HS-5 (cell line): ENCODE data around the gene PRPF19.

Source experiments
- DNase-seq: peaks from one replicate; pipeline ENCODE4 v3.0.0-alpha.2; 2012; ENCODE audit warnings: low read depth

The PRPF19 gene

DNA sequence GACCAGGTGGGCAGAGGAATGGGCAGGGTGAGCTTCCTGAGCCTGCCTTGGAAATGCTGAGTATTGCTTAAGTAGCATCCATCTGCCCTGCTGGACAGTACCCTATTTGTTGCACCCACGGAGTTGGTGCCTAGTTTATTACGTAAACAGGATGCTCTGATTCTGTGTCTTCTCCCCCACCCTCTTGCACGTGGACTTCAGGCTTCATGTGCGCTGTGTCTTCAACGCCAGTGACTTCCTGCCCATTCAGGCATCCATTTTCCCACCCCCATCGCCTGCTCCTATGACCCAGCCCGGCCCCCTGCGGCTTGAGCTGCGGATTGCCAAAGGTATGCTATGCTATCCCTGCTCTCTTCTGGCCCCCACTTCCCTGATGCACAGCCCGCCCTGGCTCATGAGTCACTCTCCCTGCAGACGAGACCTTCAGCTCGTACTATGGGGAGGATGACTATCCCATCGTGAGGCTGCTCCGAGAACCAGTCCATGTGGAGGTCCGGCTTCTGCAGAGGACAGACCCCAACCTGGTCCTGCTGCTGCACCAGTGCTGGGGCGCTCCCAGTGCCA lies 33.3 kb downstream of the PRPF19 start:
- peak; percentile 86 for DNase-seq

DNA sequence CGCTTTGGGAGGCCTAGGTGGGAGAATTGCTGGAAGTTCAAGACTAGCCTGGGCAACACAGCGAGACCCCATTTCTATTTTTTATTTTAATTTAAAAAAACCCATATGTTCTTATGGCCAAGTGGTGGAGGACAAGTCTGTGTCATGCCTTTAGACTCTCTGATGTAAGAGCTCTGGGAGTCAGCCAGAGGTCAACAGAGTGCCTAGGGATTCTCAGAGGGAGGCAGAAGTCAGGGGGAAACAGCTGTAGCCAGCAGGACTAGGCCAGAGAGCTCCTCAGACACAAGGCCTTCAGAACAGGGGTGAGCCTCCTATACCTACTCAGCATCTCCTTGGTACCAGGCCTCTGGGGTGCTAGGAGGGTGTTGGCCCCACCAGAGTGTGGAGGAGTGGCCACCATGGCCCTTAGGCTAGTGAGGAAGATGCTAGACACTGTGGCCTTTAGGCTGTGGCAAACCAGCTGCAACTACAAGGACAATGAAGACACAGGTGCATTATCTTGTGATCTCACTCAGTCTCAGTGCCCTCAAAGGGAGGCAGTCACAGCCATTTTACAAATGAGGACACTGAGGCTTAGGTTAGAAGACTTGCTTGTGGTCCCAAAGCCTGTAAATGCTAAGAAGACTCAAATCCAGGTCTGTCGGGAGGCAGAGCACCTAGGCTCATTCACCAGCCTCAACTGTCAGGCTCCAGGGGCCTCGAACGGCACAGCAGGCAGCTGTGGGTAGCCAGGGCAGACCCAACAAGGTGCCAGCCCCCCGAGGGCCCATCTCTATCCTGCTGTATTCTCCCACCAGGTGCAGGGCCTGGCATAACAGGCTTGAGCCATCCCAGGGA lies 34.0 kb downstream of the PRPF19 start:
- DNase-seq = peak; percentile 54

DNA sequence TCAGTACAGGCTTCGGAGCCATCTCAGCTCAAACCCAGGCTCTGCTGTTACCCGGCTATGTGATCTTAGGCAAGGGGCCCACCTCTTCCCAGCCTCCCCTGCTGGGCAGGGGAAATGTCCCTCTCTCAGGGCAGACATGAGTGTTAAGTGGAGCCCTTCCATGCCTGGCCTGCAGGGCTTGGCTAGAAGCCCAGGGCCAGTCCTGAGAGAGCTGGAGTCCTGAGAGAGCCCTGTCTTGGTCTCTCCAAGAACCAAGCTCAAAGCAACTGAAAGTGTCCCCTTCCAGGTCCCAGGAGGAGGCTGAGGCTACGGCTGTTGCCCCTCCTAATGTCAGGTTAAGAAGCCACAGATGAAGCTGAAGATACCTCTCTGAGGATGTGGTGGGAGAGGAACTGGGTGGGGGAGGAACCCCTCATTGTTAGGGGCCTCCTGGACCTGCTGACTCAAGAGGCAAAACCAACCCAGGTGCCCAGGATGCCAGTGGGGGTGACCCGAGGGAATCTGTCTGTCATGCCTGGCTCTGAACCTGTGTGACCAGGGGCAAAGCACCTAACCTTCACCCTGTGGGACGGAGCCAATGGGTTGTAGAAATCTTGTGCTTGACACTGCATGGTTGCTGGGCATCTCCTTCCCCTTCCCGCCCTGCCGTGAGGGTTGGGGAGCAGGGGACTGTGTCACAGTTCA lies 34.9 kb downstream of the PRPF19 start:
- no peak for DNase-seq

DNA sequence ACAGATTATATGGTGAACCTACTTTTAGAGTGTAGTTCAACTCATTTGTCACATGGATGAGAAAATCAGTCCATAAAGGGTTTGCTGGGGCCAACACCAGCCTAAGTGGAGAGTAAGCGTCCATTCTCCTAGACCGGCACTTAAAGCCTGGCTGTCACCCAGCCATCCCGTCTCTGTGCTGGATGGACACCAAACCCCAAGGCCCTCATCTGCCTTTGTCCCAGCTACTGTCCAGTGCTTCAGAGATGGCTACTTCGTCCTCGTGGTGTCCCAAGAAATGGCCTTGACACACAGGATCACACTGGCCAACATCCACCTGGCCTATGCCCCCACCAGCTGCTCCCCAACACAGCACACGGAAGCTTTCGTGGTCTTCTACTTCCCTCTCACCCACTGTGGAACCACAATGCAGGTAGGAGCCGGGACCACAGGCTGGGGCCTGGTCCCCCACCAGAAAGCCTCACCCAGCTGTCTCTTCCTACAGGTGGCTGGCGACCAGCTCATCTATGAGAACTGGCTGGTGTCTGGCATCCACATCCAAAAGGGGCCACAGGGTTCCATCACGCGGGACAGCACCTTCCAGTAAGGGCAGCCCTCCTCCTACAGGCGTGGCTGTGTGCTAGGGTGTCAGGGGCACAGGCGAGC lies 35.5 kb downstream of the PRPF19 start:
- DNase-seq = no peak

DNA sequence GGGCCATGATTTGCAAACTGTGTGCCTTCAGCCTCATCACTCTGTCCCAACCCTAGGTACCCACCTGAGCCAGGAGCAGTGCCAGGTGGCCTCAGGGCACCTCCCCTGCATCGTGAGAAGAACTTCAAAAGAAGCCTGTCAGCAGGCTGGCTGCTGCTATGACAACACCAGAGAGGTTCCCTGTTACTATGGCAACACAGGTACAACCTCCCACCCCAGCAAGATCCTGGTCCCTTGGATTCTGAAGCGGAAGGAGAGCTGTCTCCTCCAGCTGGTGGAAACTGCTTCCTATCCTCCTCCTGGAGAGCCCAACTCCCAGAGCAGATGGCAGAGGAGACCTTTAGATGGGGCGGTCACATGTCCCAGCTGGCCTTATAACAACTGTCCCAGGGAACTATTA lies 36.1 kb downstream of the PRPF19 start:
- no peak for DNase-seq

DNA sequence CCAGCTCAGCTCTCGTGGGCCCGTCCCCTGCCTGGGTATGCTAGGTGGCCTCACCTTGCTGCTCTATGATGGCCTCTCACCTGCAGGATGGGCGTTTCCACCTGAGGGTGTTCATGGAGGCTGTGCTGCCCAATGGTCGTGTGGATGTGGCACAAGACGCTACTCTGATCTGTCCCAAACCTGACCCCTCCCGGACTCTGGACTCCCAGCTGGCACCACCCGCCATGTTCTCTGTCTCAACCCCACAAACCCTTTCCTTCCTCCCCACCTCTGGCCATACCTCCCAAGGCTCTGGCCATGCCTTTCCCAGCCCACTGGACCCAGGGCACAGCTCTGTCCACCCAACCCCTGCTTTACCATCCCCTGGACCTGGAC lies 36.9 kb downstream of the PRPF19 start:
- no peak for DNase-seq

DNA sequence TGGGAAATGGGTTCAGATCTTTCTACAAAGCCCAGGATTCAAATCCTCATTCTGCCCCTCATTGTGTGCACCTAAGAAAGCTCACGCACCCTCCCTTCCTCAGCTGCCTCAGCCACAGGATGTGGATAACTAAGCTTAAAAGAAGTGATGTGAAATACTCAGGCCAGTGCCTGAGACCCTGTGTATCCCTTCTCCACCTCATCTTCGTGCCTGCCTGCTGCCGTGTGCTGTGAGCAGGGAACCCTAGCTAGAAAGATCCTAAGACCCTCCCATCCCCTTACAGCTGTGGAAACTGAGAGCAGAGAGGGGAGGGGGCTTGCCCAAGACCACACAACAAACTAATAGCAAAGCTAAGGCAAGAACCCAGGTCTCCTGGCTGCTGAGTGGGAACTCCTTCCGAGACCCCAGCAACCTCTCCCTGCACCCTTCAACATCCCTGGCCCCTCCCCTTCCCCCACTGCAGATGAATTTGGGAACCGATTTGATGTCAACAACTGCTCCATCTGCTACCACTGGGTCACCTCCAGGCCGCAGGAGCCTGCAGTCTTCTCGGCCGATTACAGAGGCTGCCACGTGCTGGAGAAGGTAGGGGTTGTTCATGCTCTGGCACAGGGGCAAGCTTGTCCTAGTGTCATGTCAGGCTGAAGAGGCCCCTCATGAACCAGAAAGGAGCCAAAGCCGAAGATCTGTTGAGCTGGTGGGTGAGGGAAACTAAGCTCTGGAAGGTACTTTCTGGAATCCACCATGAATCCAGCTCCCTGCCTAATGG lies 37.5 kb downstream of the PRPF19 start:
- no peak for DNase-seq

DNA sequence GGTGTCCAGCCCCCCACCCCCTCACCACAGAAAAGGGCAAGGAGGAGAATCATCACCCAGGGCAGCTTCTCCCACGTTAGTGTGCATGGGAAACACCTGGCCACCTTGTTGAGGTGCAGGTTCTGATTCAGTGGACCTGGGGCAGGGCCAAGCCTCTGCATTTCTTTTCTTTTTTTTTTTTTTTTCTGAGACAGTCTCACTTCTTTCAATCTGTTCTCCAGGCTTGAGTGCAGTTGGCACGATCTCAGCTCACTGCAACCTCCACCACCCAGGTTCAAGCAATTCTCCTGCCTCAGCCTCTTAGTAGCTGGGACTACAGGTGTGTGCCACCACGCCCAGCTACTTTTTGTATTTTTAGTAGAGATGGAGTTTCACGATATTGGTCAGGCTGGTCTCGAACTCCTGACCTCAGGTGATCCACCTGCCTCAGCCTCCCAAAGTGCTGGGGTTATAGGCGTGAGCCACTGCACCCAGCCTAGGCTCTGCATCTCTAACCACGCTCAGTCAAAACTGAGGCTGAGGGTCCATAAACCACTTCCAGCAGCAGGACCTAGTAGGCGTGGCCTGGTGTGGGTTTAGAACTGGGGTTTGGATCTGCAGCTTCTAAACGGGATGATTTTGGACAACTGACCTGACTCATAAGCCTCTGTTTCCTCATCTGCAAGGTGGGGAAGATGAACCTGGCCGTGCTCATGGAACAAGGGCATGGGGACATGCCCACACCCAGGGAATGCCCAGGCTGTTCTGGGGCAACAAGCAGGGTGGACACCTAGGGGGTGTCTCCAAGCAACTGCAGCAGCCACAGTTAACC lies 38.3 kb downstream of the PRPF19 start:
- DNase-seq = no peak

DNA sequence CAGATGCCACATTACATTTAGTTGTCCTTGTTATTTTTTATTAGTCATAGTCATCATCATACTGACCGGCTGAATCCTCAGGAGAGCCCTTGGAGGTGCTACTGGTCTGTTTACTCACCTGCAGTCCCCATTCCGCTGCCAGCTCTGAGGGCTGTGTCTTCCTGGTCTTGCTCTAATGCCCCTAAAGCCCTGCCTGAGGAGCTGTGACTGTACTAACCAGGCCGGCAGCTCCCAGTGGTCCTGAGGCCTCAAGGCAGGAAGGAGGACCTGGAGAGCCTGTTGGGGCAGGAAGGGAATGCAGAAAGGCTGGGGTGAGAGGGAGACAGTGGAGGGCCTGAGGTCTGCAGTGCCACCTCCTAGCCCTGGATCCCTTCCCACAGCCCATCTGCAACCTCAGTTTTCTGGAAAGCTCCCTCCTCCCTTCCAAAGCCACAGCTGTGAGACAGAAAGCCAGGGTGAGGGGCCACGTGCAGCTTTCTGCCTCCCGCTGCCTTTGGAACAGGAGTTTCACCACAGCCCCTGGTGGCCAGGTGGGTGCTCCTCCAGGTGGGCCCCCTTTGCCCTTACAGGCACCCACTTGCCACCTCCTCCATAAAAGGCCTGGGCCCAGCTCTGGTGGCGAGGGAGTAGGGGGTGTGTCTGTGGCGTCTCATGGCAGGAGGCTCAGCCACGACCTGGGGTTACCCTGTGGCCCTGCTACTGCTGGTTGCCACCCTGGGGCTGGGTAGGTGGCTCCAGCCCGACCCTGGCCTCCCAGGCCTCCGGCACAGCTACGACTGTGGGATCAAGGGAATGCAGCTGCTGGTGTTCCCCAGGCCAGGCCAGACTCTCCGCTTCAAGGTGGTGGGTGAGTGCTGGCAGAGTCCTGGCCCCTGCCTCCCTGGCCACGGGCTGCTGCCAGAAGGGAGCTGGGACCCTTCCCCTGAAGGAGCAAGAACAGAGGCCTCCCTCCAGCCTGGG lies 39.2 kb downstream of the PRPF19 start, which contains the start of gene ZP1:
ZP1 (plus strand) TSS at position 632 of the 960 bp plus-strand sequence; CDS start at position 652, 20 bp downstream.
- DNase-seq = no peak

DNA sequence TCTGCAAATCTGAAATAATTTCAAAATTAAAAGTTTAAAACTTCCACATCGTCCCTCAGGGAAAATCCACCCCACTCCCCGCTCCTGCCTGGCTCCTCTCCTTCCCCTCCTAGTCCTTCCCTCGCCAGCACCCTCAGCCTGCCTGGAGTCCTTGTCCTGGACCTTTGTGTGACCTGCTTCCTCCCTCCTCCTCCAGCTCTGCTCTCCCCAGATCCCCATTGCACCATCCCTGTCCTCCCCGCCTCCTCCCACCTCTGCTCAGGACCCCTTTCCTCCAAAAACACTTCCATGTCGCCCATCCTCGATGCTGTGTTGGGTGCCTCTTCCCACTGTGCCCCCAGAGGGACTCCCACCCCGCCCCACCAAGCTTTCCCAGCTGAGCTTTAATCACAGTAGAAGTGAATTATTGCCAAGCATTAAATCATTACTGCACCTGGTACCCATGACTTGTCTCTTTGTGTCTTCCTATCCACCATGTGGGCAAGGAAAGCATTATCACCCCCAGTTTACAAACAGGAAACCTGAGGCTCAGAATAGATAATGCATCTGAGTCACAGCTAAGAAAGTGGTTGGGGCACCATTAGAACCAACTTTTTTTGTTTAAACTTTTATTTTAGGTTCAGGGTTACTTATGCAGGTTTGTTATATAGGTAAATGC lies 41.4 kb downstream of the PRPF19 start:
- DNase-seq = no peak

DNA sequence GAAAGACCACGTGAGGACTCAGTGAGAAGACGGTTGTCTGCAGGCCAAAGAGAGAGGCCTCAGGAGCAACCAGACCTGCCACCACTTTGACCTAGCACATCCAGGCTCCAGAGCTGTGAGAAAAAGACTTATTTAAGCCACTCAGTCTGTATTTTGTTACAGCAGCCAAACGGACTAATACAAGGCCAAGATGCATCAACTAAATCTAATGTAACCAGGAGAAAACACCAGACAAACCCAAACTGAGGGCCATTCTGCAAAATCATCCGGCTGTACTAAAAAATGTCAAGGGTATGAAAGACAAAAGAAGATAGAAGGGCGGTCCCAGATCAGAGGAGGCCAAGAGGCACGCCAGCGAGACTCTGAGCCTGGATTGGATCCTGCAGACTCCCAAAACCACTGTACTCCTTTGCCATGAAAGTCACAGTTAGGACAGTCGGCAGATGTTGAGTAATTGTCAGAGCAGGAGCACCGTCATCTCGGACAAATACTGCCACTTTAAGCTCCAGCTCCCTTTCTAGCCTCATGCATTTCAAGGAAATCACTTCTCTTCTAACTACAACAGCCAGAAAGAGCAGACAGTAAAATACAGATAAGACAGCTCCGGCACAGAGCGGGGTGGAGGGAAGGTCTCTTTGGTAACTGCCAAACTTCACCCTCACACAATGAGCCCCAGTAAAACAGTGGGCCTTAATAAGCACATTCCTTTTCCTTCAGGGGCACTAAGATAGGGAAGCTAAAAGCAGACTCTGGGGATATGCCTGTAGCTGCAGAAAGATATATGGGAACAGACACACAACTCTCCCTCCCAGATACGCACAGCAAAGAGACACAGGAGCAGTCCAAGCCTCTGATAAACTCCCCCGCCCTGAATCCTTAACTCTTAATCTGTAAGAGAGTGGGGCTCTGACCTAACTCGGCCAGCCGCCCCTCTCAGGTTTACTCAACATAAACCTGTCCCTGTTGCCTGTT lies 42.5 kb downstream of the PRPF19 start:
- no peak for DNase-seq

DNA sequence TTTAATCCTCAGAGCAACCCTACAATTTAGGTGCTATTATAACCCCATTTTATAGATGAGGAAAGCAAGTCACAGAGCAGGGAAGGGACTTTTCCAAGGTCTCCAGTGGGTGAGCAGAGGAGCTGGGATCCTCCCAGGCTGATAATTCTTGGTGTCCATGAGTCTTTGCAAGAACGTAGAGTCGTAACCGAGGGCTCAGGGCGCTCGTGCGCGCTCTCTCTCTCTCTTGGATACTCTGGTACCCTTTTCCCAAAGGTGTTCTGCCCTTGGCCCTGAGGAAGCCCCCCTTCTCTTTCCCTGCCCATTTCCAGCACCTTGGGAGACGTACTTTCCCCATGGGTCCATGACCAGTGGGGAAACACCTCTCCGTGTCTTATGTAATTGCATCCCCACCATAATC lies 44.2 kb downstream of the PRPF19 start:
- no peak for DNase-seq

DNA sequence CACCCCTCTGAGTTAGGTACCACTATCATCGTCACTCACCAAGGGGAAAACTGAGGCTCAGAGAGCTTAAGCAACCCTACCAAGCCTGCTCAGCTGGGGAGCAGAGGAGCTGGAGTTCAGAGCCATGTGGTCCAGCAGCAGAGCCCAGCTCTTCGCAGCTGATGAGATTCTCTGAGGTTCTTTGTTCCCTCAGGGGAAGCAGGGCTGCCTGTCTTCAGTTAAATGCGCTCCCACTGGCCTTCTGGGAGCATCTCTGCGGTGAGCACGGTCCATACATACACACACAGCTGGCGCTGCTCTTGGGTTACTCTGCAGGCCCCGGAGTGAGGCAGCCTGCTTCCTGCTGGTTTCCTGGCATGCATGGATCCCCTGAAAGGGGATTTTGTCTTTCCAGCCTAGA lies 45.4 kb downstream of the PRPF19 start:
- no peak for DNase-seq

DNA sequence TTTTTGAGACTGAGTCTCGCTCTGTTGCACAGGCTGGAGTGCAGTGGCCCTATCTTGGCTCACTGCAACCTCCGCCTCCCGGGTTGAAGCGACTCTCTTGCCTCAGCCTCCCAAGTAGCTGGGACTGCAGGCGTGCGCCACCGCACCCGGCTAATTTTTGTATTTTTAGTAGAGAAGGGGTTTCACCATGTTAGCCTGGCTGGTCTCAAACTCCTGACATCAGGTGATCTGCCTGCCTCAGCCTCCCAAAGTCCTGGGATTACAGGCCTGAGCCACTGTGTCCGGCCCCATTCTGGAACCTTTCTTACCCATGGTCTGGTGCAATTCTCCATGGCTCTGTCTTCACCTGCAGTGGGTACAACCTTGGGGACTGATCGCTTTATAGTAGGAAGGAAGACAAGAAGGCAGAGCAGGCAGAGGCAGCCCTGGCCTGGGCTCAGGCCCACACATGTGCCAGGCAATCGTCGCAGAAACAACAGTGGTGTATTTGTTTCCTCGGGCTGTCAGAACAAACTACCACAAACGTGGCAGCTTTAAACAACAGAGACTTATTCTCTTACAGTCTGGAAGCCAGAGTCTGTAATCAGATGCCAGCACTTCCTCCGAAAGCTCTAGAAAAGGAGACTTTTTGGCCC lies 46.7 kb downstream of the PRPF19 start:
- no peak for DNase-seq

DNA sequence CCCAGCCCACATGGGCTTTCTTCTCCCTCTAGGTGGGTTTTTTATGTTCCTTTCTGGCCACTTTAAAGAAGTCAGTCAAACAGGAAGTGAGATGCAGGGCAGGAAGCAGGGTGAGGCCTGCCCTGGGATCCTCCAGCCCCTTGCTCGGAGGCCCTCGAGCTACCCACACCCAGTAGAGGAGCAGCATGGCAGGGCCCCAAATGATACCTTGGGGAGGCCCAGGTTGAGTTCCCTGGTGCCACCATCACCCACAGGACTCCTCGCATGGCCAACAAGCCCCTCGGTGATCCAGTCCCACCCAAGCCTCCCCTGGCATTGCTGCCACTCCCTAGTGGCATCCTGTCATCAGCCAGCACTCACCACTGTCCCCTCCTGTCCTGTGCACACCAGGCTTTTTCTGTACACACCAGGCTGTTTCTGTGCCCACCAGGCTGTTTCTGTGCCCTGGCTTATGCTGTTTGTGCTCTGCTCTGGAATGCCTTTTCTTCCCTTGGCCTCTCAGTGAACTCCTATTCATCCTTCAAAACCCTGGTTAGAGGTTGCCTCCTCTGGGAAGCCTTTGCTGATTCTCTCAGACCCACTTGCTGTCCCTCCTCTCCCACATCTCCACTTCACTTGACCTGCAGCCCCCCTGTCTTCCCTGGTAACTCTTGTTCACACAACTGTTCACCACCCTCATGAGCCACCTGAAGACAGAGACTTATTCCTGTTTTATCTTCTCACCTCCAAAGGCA lies 47.5 kb downstream of the PRPF19 start:
- DNase-seq = no peak

DNA sequence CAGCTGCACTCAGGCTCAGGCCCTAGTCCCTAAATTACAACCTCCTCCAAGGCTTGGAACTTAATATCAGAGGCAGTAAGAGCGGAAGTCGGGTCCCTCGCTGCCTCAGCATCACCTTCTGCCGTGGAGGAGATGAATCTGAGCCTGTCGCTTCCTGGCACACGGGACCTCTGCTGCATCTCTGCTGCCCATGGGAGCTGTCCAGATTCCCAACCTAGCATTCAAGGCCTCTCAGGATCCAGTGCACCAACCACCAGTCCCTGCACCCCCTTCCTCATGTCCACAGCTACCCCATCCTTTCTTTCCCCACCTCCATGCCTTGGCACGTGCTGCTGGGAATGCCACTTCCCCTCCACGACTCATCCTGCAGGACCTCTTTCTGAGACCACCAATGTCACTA lies 48.1 kb downstream of the PRPF19 start:
- DNase-seq = no peak
